BE2C (cell line): ENCODE results near the gene C1orf35.
"Not testable (repeated sequence)": the region's sequence is repeated elsewhere in the genome, so short reads cannot be mapped to it uniquely, and the experiment has no call there.

Experiments
- DNase-seq: peaks from one replicate; pipeline ENCODE4 v3.0.0-alpha.2; 2020
- H3K27me3 ChIP-seq: fragments of 250-450 bp; sonication (Bioruptor Pico); 2 replicates; pipeline ENCODE4 v1.5.1; 2020; ENCODE audit warnings: mild to moderate bottlenecking
- H3K36me3 ChIP-seq: fragments of 250-450 bp; sonication (Bioruptor Pico); 2 replicates; pipeline ENCODE4 v1.5.1; 2020; ENCODE audit warnings: mild to moderate bottlenecking
- H3K4me1 ChIP-seq: fragments of 250-450 bp; sonication (Bioruptor Pico); 2 replicates; pipeline ENCODE4 v1.5.1; 2020
- H3K4me3 ChIP-seq: 2 replicates; pipeline ENCODE4 v1.5.1; 2011; ENCODE audit warnings: low read depth, low read length
- H3K9me3 ChIP-seq: fragments of 250-450 bp; sonication (Bioruptor Pico); 2 replicates; pipeline ENCODE4 v1.5.1; 2020
- TF ChIP-seq, protein P1 (sequence below): IDR thresholded peaks from 2 replicates; pipeline ENCODE4 v1.5.1; 2012; ENCODE audit warnings: mild to moderate bottlenecking, low read depth, low read length

The C1orf35 gene

GRCh38 chr1:228112617-228113016, 9.5 kb upstream of the C1orf35 start:
- Histone ChIP-seq H3K9me3 (no peaks in the 10 kb centered on the region), H3K27me3 (no peaks in the 10 kb centered on the region), H3K36me3 (peaks cover 5% of the 10 kb centered on the region; the same call in 1 of the 2 replicates), H3K4me1 (no peaks in the 10 kb centered on the region), H3K4me3 (no peak overlapping the region)
- no peak for DNase-seq
- TF ChIP-seq, protein P1, sequence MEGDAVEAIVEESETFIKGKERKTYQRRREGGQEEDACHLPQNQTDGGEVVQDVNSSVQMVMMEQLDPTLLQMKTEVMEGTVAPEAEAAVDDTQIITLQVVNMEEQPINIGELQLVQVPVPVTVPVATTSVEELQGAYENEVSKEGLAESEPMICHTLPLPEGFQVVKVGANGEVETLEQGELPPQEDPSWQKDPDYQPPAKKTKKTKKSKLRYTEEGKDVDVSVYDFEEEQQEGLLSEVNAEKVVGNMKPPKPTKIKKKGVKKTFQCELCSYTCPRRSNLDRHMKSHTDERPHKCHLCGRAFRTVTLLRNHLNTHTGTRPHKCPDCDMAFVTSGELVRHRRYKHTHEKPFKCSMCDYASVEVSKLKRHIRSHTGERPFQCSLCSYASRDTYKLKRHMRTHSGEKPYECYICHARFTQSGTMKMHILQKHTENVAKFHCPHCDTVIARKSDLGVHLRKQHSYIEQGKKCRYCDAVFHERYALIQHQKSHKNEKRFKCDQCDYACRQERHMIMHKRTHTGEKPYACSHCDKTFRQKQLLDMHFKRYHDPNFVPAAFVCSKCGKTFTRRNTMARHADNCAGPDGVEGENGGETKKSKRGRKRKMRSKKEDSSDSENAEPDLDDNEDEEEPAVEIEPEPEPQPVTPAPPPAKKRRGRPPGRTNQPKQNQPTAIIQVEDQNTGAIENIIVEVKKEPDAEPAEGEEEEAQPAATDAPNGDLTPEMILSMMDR: no peak

DNA sequence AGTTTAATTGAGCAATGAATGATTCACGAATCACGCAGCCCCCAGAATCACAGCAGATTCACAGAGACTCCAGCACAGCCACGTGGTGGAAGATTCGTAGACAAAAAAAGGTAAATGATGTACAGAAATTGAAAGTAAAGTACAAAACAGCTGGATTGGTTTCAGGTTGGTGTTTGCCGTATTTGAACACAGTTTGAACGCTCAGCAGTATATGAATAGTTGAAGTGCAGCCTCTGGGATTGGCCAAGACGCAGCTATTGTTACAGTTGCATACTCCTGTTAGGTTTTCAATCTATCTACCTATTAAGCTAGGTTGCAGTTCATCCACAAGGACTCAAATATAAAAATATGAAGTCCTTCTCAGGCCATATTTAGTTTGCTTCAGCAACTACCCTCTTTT, 9.0 kb upstream of the C1orf35 start:
- Histone ChIP-seq H3K36me3 (peaks cover 8% of the 10 kb centered on the region; the same call in 1 of the 2 replicates), H3K4me1 (no peaks in the 10 kb centered on the region), H3K4me3 (no peak overlapping the region), H3K27me3 (no peaks in the 10 kb centered on the region), H3K9me3 (no peaks in the 10 kb centered on the region)
- DNase-seq: no peak
- TF ChIP-seq, protein P1: no peak

DNA sequence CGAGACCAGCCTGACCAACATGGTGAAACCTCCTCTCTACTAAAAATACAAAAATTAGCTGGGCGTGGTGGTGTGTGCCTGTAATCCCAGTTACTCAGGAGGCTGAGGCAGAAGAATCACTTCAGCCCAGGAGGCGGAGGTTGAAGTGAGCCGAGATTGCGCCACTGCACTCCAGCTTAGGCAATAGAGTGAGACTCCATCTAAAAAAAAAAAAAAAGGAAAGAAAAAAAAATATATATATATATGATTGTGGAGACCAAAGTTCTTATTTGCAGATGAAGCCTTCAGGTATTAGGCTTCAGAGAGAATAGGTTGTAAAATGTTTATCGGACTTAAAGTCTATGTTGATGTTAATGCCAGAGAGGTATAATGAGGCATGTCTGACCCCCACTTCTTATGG, 8.2 kb upstream of the C1orf35 start:
- not testable (repeated sequence) for H3K4me1 ChIP-seq, DNase-seq, H3K9me3 ChIP-seq, H3K27me3 ChIP-seq, H3K4me3 ChIP-seq
- H3K36me3 ChIP-seq: peaks cover 12% of the 10 kb centered on the region

DNA sequence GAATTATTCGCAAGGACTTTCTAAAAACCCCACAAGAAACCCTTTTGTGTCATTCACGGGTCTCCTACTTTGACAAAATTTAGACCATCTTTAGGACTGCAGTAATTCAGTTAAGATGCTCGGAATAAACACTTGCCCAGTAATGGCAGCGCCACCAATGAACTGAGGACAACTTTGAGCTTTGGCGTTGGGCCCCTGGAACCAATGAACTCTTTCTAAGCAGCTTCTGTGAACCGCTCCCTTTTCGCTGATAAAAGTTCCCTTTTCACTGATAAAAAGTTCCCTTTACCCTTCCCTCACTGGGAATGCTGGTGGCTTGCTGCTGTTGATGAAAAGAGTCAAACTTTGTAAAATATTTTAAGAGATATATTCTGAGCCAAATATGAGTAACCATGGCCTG, 7.4 kb upstream of the C1orf35 start:
- TF ChIP-seq, protein P1: no peak
- Histone ChIP-seq H3K4me3 (no peak overlapping the region), H3K36me3 (peaks cover 14% of the 10 kb centered on the region), H3K4me1 (no peaks in the 10 kb centered on the region), H3K9me3 (no peaks in the 10 kb centered on the region), H3K27me3 (no peaks in the 10 kb centered on the region)
- DNase-seq: no peak

- Histone ChIP-seq H3K4me1 (no peaks in the 10 kb centered on the region), H3K4me3 (peak overlapping the region; percentile 98), H3K27me3 (no peaks in the 10 kb centered on the region), H3K36me3 (peaks cover 14% of the 10 kb centered on the region), H3K9me3 (no peaks in the 10 kb centered on the region)
- TF ChIP-seq, protein P1: no peak
- no peak for DNase-seq
Observed at GRCh38 chr1:228109962-228110488, 6.9 kb upstream of the C1orf35 start.

- TF ChIP-seq, protein P1: peak; percentile 18; the same call in 1 of the 2 replicates
- peak; percentile 98 for DNase-seq
Observed at GRCh38 chr1:228109073-228109961, 6.2 kb upstream of the C1orf35 start, which contains the start of gene MRPL55. TSS of gene MRPL55 (minus strand) at chr1:228109299. CDS start at chr1:228108260, 1,039 bp downstream.

More at GRCh38 chr1:228109073-228109961, 6.2 kb upstream of the C1orf35 start, which contains the start of gene MRPL55:
- no peaks in the 10 kb centered on the region for H3K9me3 ChIP-seq
- peaks cover 14% of the 10 kb centered on the region for H3K36me3 ChIP-seq
- no peaks in the 10 kb centered on the region for H3K27me3 ChIP-seq
- H3K4me1 ChIP-seq: no peaks in the 10 kb centered on the region
- H3K4me3 ChIP-seq: peak within 1 kb of the TSS; percentile 98
